ENCODE measurements around the gene MOCS1. TPM values are rescaled to one million over a fixed set of nuclear protein-coding genes. Genes with fewer than 3 reads are reported as not detected.

Gene MOCS1
- total RNA-seq, 1 donor from 2014 or later: 18.4 TPM

DNA sequence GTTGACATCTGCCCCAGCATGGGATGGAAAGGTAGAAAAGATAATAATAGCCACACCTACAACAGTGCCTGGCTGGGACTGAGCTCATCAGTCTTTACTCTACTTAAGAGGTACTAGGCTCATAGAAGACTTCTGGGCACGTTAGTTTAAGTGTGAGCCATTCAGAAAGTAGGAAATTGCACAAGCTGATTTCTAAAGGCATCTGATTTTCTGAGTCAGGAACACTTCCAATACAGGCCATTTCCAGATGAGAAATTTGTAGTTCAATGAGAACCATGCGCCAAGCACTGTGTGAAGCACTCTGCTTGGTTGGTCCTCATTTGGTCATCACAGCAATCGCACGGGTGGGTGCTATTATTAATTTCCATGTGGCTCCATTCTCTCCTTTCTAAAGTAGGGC lies 42.3 kb downstream of the MOCS1 start:
- H3K36me3 Mint-ChIP-seq (ENCODE audit: low read depth): peaks cover 2% of the 10 kb centered on the region
- H3K27me3 Mint-ChIP-seq (ENCODE audit: low read depth): no peaks in the 10 kb centered on the region
- TF ChIP-seq, protein P1, sequence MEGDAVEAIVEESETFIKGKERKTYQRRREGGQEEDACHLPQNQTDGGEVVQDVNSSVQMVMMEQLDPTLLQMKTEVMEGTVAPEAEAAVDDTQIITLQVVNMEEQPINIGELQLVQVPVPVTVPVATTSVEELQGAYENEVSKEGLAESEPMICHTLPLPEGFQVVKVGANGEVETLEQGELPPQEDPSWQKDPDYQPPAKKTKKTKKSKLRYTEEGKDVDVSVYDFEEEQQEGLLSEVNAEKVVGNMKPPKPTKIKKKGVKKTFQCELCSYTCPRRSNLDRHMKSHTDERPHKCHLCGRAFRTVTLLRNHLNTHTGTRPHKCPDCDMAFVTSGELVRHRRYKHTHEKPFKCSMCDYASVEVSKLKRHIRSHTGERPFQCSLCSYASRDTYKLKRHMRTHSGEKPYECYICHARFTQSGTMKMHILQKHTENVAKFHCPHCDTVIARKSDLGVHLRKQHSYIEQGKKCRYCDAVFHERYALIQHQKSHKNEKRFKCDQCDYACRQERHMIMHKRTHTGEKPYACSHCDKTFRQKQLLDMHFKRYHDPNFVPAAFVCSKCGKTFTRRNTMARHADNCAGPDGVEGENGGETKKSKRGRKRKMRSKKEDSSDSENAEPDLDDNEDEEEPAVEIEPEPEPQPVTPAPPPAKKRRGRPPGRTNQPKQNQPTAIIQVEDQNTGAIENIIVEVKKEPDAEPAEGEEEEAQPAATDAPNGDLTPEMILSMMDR (conservative IDR thresholded peaks at IDR 0.05): no peak
- peaks cover 34% of the 10 kb centered on the region for H3K4me1 Mint-ChIP-seq
- DNase-seq (ENCODE audit: low read depth, low spot score): no peak
- H3K9me3 Mint-ChIP-seq: no peaks in the 10 kb centered on the region
- H3K4me3 Mint-ChIP-seq: no peak overlapping the region
- H3K27ac Mint-ChIP-seq (ENCODE audit: unreplicated experiment): no peak overlapping the region

DNA sequence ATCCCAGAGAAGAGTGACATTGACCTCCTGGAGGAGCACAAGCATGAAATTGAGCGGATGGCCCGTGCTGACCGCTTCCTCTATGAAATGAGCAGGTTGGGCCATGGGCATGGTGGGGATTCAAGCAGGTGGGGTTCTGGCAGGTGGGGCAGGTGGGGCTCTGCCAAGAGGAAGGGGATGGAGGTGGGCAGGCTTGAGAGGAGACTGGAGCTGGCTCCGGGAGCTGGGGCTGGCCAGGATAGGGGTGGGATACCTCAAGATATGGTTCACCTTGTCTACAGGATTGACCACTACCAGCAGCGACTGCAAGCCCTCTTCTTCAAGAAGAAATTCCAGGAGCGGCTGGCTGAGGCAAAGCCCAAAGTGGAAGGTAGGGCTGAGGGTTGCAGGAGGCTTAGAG lies 42.9 kb downstream of the MOCS1 start:
- TF ChIP-seq, protein P1 (conservative IDR thresholded peaks at IDR 0.05): no peak
- Mint-ChIP-seq H3K4me1 (peaks cover 38% of the 10 kb centered on the region), H3K4me3 (no peak overlapping the region), H3K36me3 (ENCODE audit: low read depth) (no peaks in the 10 kb centered on the region), H3K27ac (ENCODE audit: unreplicated experiment) (peak overlapping the region; percentile 75), H3K9me3 (no peaks in the 10 kb centered on the region), H3K27me3 (ENCODE audit: low read depth) (no peaks in the 10 kb centered on the region)
- DNase-seq (ENCODE audit: low read depth, low spot score): no peak

DNA sequence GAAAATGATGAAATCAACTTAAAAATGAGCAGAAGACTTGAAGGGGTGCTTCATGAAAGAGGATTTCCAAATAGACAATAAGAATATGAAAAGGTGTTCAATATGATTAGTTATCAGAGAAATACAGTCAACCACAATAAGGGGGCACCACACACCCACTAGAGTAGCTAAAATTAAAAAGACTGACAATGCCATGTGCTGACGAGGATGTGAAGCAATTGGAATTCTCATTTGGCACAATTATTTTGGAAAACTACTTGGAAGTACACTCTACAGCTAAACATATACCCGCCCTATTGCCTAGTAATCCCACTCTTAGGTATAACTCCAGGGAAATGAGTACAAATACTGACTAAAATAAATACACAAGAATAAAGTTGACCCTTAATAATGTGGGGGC lies 45.0 kb downstream of the MOCS1 start:
- peak overlapping the region; percentile 90 for H3K27ac Mint-ChIP-seq (ENCODE audit: unreplicated experiment)
- H3K27me3 Mint-ChIP-seq (ENCODE audit: low read depth): no peaks in the 10 kb centered on the region
- no peak overlapping the region for H3K4me3 Mint-ChIP-seq
- TF ChIP-seq, protein P1 (conservative IDR thresholded peaks at IDR 0.05): no peak
- H3K4me1 Mint-ChIP-seq: peaks cover 38% of the 10 kb centered on the region
- no peak for DNase-seq (ENCODE audit: low read depth, low spot score)
- H3K9me3 Mint-ChIP-seq: no peaks in the 10 kb centered on the region
- H3K36me3 Mint-ChIP-seq (ENCODE audit: low read depth): no peaks in the 10 kb centered on the region

DNA sequence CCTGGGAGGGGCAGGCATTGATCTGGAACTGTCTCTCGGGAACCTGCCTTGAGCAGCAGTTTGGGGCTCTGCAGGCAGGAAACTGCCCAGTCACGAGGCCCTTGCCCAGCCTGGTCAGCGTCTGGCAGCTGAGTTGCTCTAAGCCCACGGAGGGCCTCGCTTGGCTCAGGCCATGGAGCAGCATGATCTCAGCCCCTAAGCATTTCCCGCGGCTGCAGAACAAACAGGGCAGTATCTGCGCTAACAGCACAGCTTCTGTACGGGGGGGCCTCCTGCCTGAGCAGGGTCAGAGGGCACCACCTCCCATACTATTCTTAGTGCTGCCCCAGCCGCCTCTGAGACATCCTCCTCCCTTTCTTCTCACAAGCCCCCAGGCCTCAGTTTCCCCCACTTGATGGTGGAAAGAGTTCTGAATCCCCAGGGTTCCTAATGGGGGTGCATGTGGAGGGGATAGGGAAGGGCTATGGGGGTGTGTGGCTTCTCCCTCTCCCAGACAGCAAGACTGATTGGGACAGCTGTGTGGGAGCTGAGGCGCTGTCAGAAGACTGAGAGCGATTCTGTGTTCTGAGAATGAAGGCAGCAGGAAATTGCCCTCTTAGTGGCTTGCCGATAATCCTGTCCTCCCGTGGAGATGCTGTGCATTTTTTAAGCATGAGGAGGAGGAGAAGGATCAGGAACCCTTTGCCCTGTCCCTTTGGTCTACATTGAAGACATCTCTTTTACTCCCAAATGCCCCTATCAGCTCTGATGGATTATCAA lies 46.4 kb downstream of the MOCS1 start:
- H3K27me3 Mint-ChIP-seq (ENCODE audit: low read depth): no peaks in the 10 kb centered on the region
- H3K4me3 Mint-ChIP-seq: peak overlapping the region; percentile 44
- no peaks in the 10 kb centered on the region for H3K36me3 Mint-ChIP-seq (ENCODE audit: low read depth)
- no peaks in the 10 kb centered on the region for H3K9me3 Mint-ChIP-seq
- H3K27ac Mint-ChIP-seq (ENCODE audit: unreplicated experiment): peak overlapping the region; percentile 99
- peak; percentile 40 for DNase-seq (ENCODE audit: low read depth, low spot score)
- peaks cover 38% of the 10 kb centered on the region for H3K4me1 Mint-ChIP-seq
- TF ChIP-seq, protein P1 (conservative IDR thresholded peaks at IDR 0.05): no peak

DNA sequence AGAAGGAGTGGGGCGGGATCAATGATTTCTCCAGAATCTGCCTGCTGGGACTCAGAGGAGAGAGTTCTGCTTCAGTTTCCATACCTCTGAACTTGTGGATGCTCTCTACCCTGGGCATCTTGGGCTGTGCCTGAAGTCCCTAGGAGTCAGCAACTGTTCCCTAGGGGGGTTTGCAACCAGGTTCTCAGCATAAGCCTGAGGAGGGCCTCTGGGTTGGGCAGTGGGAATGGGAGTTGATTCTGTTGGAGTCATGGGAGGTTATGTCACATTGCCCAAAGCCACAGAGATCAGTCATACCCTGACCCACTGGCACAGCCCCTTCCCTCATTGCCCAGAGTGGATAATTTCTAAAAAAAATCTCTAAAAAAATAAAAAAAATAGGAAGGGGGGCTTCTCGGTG lies 47.4 kb downstream of the MOCS1 start:
- Mint-ChIP-seq H3K27me3 (ENCODE audit: low read depth) (no peaks in the 10 kb centered on the region), H3K9me3 (no peaks in the 10 kb centered on the region), H3K4me3 (no peak overlapping the region), H3K36me3 (ENCODE audit: low read depth) (no peaks in the 10 kb centered on the region), H3K4me1 (peaks cover 34% of the 10 kb centered on the region), H3K27ac (ENCODE audit: unreplicated experiment) (peak overlapping the region; percentile 83)
- DNase-seq (ENCODE audit: low read depth, low spot score): no peak
- TF ChIP-seq, protein P1 (conservative IDR thresholded peaks at IDR 0.05): no peak
